HTERT RPE-1 (cell line): Measurements from ENCODE around the gene DLX3.

Source experiments
- in situ Hi-C: fragments of 300-500 bp; cut with MboI; formaldehyde crosslinking; loops from 4 replicates; pipeline ENCODE4 v1.14.3; 2020; ENCODE audit warnings: low sequenced_read_pairs

The DLX3 gene

DNA sequence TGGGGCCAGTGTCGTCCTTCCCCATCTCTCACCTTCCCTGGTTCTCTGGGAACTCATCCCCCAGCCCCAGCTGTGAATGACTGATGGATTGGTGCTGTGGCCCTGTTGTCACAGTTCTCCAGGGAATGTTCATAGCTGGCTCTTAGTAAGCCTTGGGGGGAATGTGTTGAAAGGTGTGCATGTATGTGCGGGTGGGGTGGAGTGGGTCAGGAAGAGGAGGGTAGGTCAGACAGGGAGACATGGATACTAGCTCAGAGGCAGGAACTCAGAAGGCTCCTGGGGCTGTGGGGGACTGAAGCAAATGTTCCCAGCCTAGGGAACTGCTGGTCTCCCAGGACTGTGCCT lies 21.8 kb downstream of the DLX3 start:
- in situ Hi-C loops: no loop called here

DNA sequence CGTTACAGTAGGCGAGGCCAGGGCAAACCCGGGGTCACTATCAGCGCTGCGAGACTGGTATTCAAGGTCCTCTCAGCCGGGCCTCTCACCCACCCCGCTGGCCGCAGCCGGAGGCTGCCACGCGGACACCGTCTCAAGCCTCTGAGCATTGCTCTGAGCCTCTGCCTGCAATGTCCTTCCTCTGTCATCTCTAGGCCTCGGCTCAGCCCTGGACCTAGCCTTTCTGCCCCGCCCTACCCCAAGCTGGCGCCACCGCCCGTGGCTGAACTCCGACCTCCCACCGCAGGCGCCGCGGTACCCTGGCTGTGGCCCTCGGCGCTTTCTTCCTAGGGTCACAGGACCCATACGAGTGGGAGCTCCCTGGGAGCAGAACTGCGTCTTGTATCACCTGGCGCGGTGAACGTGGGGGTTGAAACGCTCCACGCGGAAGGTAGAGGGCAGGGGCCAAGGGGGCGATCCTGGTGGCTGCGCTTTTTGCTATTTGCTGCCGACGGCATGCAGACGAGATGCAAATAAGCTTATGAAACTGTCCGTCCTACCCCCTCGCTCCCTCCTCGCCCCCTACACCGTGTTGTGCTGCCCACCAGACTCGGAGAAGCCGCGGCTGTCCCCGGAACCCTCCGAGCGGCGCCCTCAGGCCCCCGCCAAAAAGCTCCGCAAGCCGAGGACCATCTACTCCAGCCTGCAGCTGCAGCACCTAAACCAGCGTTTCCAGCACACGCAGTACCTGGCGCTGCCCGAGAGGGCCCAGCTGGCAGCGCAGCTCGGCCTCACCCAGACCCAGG lies 22.3 kb downstream of the DLX3 start:
- in situ Hi-C loops: no loop called here

DNA sequence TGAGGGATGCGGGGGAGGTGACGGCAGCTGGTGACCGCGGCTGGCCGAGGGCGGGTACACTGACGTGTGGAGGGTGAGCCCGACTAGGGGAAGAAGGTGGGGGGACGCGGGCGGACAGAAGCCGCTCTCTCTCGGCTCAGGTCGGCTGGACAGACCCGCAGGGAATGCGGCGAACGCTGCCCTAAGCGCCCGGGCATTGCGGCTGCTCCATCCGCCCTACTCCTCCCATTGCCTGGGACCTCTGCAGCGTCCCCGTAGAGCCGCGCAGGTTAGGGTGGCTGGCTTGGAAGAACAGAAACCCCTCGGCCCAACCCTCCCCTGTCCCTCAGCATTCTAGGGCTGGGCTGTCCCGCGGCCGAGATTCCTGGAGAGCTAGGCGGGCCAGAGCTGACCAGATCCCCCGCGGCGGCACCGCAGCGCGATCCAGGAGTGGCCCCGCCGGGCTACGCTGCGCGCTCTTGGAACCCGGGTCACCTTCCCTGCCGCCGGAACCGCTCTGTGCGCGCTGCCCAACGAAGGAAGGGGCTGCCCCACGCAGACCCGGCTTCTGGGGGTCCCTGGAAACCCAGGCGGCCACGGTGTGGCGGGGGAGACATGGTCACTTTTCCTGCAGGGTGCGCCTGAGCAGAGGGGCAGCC lies 23.1 kb downstream of the DLX3 start:
- in situ Hi-C loops: no loop called here

DNA sequence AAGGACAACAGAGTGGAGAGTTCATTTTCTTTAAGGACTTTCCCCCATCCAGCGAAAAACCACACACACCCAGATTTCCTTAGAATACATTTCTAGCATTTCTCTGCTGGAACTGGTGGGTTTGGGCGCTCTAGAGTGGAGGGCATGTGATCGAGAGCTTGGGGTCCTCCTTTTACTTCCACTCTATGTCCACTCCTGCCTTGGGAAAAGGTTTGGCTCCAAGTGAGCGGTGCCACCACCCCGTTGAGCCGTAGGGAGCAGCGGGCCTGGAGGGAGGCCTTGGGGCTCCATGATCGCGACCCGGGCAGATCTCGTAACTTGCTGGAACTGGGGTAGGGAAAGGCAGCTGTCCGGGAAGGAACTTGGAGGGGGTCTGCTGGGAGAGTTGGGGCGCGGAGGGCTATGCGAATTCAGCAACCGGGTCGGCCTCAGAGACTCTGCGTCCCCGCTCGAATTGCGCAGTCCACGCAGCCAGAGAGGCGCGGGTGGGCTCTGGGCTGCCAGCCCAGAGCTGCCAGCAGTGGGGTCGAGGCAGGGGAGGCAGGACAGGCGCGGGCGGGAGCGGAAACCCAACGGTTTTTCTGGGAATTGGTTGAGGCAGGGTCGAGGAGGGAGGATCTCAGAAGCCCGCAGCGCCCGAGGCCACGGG lies 23.7 kb downstream of the DLX3 start:
- in situ Hi-C loops: no loop called here

DNA sequence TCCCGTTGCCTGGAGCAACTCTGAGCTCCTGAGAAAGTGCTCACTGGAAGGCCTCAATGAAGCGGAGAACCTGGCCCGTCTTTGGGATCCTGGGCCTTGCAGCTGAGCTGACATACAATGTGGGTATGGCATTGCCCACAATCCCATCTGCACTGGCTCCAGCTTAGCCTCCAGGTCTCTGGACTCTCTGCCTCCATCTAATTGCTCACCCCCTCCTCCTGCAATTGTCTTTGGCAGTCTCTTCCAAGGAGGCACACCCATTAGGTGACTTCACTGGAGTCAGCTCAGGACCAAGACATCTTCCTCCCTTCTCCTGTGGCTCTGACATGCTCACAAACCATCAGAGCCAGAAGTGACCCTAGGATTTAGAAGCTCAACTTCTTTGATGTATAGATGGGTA lies 24.5 kb downstream of the DLX3 start:
- in situ Hi-C loops: no loop called here

DNA sequence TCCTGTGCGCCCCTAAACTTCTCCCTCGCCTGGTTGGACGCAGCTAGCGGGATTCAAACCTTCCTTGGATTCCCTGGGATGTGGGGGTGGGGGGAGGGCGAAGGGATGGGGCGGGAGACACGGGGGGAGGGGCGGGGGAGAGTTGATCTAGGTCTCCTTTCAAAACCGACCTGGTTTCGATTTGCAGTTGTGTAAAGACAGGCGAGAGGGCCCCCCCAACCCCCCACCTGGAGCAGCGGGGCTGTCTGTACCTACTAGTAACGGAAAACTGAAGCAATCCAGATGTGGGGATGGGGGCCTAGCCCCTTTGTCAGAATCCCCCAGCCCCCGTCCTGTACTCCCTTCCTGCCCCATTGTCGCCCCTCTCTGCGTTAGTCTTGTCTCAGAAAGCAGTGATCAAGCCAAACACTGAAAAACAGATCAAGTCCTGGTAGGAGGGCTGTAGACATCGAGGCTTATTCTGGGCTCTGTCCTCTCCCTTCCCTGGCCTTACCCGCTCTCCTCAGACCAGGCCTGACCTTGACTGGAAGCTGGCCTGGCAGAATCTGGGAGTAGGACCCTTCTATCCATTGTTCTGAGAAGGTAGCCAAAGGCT lies 25.1 kb downstream of the DLX3 start:
- in situ Hi-C loops: no loop called here

DNA sequence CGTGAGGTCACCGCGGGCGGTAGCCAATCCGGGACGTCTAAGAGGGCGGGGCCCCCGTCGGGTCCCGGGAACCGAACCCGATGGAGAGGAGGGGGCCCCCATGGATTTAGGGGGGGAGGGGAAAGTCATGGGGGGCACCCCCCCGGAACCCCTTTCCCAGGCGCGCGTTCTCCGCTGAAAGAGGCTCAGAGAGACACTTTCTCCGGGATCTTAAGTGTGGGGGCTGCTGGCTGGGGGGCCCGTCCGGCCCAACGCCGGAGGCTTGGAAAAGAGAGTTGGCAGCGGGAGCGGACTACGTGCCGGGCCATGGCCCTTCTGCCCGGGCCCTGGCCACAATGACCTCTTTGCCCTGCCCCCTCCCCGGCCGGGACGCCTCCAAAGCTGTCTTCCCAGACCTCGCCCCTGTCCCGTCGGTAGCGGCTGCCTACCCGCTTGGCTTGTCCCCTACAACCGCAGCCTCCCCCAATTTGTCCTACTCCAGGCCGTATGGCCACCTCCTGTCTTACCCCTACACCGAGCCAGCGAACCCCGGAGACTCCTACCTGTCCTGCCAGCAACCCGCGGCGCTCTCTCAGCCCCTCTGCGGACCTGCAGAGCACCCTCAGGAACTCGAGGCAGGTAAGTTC lies 25.8 kb downstream of the DLX3 start, which contains the start of gene DLX4:
Gene DLX4, plus strand, starts transcription at position 57 of the 626 bp plus-strand sequence. Its CDS starts 279 bp downstream, at position 336.
- in situ Hi-C loops: no loop called here

DNA sequence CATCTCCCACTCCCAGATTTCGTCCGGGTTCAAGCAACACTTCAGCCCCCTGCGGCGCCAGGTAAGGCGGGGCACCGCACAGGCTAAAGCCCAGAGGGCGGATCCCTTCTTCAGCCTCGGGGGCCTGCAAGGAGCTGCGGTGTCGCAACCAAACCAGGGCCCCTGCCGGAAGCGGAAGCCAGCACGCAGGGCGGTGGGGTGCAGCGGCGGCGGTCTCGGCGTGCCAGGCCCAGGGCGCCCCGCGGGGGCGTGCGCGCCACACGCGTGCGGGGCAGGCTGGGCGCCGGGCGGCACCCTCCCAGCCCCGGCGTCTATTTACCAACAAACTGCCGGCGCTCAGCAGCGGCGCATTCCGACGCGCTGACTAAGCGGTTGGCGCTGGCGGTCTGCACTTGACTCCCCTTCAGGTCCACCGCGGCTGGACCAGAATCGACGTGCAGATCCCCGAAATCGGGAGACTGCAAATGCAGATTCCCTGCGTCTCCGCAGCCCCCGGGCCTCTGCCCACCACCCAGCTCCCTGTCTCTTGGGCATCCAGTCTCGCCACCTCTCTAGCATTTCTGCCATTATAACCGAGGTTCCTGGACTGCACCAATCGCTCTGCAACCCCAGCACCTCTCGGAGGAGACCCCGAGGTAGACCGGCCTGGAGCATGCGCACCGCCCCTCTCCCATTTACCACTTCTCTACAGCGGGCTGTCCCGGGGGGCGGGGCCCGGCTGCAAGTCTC lies 26.5 kb downstream of the DLX3 start:
- in situ Hi-C loops: no loop called here

DNA sequence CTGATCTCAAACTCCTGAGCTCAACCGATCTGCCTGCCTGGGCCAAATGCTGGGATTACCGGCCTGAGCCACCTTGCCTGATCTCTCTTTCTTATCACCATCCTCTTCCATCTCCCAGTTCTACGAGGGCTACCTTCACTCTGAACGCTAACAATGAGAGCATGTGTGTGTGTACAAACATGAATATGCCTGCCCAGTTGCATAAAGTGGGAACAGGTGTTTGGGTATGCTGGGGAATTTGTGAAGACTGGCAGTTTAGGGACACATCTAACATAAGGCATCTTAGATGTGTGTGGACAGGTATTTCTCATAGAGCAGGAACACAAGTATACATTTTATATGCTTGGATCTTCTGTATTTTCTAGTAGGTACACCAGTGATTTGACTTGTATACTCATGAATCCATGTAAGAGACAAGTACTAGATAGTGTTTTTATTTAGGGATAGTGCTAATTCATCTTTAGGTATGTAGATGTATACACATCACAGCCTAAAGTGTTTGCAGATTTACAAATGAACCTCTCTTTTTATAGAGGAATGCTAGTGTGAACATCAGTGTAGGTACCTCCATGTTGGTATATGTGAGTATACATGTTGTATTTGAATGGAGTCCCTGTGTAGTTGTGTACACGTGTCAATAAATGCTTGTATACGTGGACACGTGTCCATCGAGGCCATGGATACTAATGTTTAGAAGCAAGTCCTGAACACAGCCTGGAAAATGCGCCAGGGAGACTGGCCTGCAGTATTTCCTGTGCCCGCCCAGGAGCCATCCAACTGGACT lies 27.2 kb downstream of the DLX3 start:
- in situ Hi-C loops: no loop called here

DNA sequence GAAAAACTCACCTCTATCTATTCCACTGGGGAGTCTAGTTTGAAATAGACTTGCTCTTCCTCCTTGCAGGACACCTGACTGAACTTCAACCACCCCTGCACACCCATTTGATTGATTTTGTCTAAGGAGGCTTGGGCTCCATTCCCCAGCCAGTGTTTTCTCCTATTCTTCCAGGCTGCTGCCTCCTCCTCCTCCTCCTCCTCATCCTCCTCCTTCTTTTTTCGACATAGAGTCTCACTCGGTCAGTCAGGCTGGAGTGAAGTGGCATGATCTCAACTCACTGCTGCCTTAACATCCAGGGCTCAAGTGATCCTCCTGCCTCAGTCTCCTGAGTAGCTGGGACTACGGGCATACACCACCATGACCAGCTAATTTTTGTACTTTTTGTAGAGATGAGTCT lies 27.8 kb downstream of the DLX3 start:
- in situ Hi-C loops: no loop called here

DNA sequence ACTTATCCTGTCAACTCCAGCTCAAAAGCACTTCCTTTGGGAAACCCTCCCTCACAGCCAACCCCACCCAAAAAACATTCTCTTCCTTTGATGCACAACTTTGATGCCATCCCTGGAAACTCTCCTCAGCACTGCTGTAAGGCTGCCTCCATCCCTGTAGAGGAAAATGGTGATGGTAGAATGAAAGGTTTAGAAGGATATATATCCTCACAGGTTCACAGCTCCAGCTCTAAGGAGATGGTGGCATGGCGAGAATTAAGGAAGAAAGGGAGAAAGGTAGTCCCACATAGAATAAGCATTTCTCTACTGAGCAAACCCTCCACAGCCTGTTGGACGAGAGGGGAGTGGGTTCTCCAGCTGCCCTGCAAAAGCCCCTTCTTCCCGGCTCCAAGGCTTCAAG lies 28.3 kb downstream of the DLX3 start:
- in situ Hi-C loops: no loop called here

DNA sequence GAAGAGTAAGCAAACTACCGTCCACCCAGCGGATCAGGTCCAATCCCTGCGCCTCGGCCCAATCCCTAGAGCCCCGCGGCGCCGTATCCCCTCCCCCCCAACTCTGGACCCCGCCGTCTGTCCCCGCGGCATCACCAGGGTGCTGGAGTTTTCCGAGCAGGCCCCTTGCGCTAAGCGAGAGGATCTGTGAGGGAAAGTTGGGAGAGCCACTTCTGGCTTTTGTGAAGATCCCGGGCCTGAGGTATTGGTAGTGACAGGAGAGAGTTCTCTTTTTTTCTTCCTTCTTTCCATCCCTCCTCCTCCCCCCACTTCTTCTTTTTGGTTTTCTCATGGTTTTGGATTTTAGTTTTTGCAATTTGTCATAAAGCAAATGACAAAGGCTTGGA lies 29.5 kb downstream of the DLX3 start:
- in situ Hi-C loops: no loop called here

DNA sequence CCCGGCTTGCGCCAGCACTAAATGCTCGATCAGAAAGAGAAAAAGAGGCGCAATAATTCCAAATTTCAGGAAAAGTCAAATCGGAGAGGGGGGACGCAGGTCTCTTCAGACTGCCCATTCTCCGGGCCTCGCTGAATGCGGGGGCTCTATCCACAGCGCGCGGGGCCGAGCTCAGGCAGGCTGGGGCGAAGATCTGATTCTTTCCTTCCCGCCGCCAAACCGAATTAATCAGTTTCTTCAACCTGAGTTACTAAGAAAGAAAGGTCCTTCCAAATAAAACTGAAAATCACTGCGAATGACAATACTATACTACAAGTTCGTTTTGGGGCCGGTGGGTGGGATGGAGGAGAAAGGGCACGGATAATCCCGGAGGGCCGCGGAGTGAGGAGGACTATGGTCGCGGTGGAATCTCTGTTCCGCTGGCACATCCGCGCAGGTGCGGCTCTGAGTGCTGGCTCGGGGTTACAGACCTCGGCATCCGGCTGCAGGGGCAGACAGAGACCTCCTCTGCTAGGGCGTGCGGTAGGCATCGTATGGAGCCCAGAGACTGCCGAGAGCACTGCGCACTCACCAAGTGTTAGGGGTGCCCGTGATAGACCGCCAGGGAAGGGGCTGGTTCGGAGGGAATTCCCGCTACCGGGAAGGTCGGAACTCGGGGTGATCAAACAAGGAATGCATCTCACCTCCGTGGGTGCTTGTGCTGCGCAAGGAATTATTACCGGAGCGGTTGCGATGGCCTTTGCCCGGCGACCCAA lies 30.1 kb downstream of the DLX3 start:
- in situ Hi-C loops: no loop called here

DNA sequence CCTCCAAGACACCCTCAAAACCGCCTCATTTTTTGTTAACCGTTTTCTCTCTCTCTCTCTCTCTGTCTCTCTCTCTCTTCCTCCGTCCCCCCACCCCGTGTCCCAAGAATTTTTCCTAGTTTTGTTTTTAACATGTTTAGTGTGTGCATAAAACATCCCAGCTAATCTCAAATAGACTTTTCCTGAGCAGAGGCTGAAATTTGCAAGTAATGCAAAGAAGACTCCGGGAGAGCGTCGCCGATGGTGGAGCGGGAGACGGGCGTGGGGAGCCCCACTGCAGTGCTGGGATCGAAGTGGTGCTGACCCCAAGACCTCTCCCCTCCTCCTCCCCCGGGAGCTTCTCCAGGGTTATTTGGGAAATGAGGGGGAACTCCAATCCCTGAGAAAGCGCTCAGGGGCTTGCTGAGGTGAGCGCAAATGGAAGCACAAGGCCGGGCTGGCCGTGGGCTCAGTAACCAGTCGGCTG lies 30.7 kb downstream of the DLX3 start:
- in situ Hi-C loops: no loop called here

DNA sequence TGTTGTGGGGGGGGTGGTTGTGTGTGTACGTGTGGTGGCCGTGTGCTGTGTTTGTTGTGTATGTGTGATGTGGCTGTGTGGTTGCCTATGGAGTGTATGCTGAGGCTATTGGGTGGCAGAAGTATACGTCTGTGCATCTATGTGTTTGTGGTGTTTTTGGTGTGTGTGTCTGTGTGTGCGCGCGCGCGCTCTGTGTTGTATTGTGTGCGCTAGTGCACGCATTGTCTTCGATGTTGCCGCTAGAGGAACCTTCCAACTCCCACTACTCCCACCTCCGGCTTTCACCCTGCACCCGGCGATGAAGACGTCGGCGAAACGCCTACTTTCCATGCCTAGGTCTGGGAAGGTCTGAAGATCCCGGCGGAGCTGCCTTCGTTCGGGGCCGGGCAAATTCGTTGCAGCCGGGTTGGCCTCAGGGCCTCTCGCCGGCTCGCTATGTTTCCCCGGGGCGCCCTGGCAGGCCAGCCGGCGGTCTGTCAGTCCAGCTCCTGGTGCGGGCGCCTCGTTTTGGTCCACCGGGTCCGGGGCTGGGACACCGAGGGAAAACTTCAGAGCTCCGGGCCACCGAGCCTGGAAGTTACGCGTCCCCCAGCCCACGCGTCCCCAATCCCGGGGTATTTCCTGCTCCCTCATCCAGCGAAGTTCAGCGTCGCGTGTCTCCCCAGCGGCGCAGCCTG lies 31.3 kb downstream of the DLX3 start:
- in situ Hi-C loops: no loop called here

DNA sequence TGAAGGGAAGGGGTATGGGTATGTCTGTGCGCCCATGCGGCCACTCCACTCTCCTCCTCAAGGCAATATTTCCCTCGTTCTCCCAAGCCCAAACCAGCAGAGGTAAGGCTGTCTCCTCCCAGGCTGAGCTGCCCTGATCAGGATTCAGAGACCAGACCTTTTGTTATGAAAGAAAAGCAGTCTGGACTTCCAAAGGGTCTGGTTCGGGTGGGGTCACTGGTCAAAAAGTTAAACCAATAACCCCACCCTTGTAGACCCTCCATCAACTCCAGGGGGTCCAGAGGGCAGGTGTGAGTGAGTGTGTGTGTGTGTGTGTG lies 31.8 kb downstream of the DLX3 start:
- in situ Hi-C loops: no loop called here

DNA sequence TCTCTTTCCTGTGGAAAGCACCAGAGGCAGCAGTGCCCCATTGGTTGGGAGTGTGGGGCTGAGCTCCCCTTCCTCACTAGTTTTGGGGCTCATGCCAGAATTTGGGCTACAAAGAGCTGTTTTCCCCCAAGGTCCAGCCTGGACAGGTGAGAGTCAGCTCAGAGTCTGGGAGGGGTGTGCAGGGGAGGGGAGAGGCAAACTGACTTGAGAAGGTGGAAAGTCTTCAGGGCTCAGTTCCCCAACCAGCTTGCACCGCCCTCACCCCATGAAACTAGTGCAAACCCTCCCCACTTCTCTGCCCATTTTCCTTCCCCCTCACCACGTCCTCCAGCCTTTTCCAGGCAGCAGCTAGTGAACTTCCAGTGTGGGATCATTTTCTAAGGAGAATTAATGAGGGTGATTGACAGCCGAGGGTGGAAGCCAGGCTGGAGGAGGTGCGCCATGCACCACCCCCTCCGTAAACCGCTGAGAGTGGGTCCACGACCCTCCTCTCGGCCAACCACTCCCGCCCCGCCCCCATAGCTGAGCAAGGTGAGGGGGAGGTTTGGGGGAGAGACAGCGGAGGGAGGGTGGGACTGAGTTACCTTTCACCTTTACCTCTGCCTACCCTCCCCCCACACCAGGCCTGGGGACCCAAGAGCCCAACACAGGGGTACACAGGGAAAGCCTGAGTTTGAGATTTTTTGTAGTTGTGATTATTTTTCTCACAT lies 32.3 kb downstream of the DLX3 start:
- in situ Hi-C loops: no loop called here
